Caco-2 (cell line): ENCODE data around the gene TMEM205. TPM values are rescaled to one million over a fixed set of nuclear protein-coding genes. Genes with fewer than 3 reads are reported as not detected.

Experiments
- BruUV-seq: library from RNA; stranded (reverse); fragments of 400-500 nt; replicated peaks from 2 replicates; lab custom pipeline; 2021; lab: Mats Ljungman, UMichigan
- CTCF ChIA-PET: fragments of 300-600 bp; sonication (Branson Sonifier 250); formaldehyde crosslinking; loops from one replicate; lab custom pipeline; 2022; ENCODE audit warnings: antibody characterized with exemption; lab: Charles Lee
- POLR2A ChIA-PET: fragments of 300-600 bp; sonication (Branson Sonifier 250); formaldehyde crosslinking; loops from one replicate; lab custom pipeline; 2022; ENCODE audit warnings: antibody characterized with exemption; lab: Charles Lee
- DNase-seq, 2 experiments: peaks; one replicate each; pipeline versions ENCODE4 v3.0.0 to v3.0.0-alpha.2; 2020 to 2022
- H3K27me3 ChIP-seq: replicated peaks from 2 replicates; pipeline ENCODE4 v1.6.0; 2011; ENCODE audit warnings: low read length; ENCODE audit not compliant: control insufficient read depth, insufficient read depth
- H3K36me3 ChIP-seq: 2 replicates; pipeline ENCODE4 v1.5.1; 2011; ENCODE audit warnings: low read length; ENCODE audit not compliant: control insufficient read depth, insufficient read depth
- H3K4me1 ChIP-seq: fragments of 250-450 bp; sonication (Bioruptor Pico); 2 replicates; pipeline ENCODE4 v1.5.1; 2020; ENCODE audit warnings: mild to moderate bottlenecking
- H3K4me3 ChIP-seq: 2 replicates; pipeline ENCODE4 v1.5.1; 2011; ENCODE audit warnings: low read depth, mild to moderate bottlenecking, control low read depth, low read length
- H3K9me3 ChIP-seq: fragments of 250-450 bp; sonication (Bioruptor Pico); 2 replicates; pipeline ENCODE4 v1.5.1; 2020; ENCODE audit warnings: mild to moderate bottlenecking, moderate library complexity
- H3K27ac Mint-ChIP-seq: one replicate; pipeline ENCODE4 v1.8.0; 2022; ENCODE audit warnings: mixed read lengths; ENCODE audit not compliant: unreplicated experiment
- H3K27me3 Mint-ChIP-seq: one replicate; pipeline ENCODE4 v1.8.0; 2022; ENCODE audit warnings: mixed read lengths; ENCODE audit not compliant: insufficient read depth, unreplicated experiment
- H3K36me3 Mint-ChIP-seq: one replicate; pipeline ENCODE4 v1.8.0; 2022; ENCODE audit warnings: mild to moderate bottlenecking, mixed read lengths; ENCODE audit not compliant: insufficient read depth, unreplicated experiment
- H3K4me1 Mint-ChIP-seq: one replicate; pipeline ENCODE4 v1.8.0; 2022; ENCODE audit warnings: low read depth, mixed read lengths; ENCODE audit not compliant: unreplicated experiment
- H3K4me3 Mint-ChIP-seq: one replicate; pipeline ENCODE4 v1.8.0; 2022; ENCODE audit warnings: mild to moderate bottlenecking, moderate library complexity, mixed read lengths; ENCODE audit not compliant: unreplicated experiment
- H3K9me3 Mint-ChIP-seq: one replicate; pipeline ENCODE4 v1.8.0; 2022; ENCODE audit warnings: mixed read lengths; ENCODE audit not compliant: unreplicated experiment
- CTCF ChIP-seq, 2 experiments: fragments of 200-600 bp in 1 of 2; IDR thresholded peaks; 1 replicate in 1 of 2; 2 replicates in 1 of 2; pipeline versions ENCODE4 v1.5.1 to v1.8.0; 2011 to 2022; ENCODE audit warnings: antibody characterized with exemption in 1 of 2, control low read depth in 1 of 2, inconsistent platforms in 1 of 2, low read depth in 1 of 2, low read length in 1 of 2, mild to moderate bottlenecking in 1 of 2, moderate library complexity in 1 of 2; ENCODE audit not compliant: insufficient read depth in 1 of 2, severe bottlenecking in 1 of 2, unreplicated experiment in 1 of 2
- intact Hi-C: fragments of 100-400 bp; cut with micrococcal nuclease; formaldehyde crosslinking; loops from one replicate; pipeline ENCODE4 v1.10.0; 2022; ENCODE audit not compliant: unreplicated experiment
- total RNA-seq: library from RNA; stranded (reverse); gene quantifications from 2 replicates; pipeline ENCODE4 v1.2.3, GENCODE V29; 2022

Gene TMEM205
- total RNA-seq, 1 experiment from 2014 or later = 68.3 TPM

- H3K4me3 ChIP-seq = no peak overlapping the region
- H3K36me3 Mint-ChIP-seq = peaks cover 12% of the 10 kb centered on the region
Measured at GRCh38 chr19:11378319-11379189, 32.5 kb upstream of the TMEM205 start.

GRCh38 chr19:11377756-11378155, 31.7 kb upstream of the TMEM205 start:
- DNase-seq = no peak
- Histone ChIP-seq H3K4me1 (peaks cover 10% of the 10 kb centered on the region; the same call in 1 of the 2 replicates), H3K9me3 (no peaks in the 10 kb centered on the region), H3K36me3 (no peaks in the 10 kb centered on the region), H3K4me3 (no peak overlapping the region), H3K27me3 (no peaks in the 10 kb centered on the region)
- H3K4me3 Mint-ChIP-seq = no peak overlapping the region
- ChIA-PET POLR2A (no interaction called here), CTCF (interaction anchor here (0.6 kb wide), 1 partner anchor 308 kb away, joined by 4 read pairs; no protein-coding TSS in a partner anchor)
- BruUV-seq = no TSS peak
- no peak overlapping the region for H3K27ac Mint-ChIP-seq
- H3K36me3 Mint-ChIP-seq = peaks cover 12% of the 10 kb centered on the region
- no peaks in the 10 kb centered on the region for H3K27me3 Mint-ChIP-seq
- no peak for TF ChIP-seq CTCF (IDR thresholded peaks at IDR 0.05; ENCODE audit: insufficient read depth in 1 of 2, low read depth in 1 of 2, low read length in 1 of 2, severe bottlenecking in 1 of 2, unreplicated experiment in 1 of 2)
- H3K9me3 Mint-ChIP-seq = no peaks in the 10 kb centered on the region
- intact Hi-C loops = no loop called here
- H3K4me1 Mint-ChIP-seq = no peaks in the 10 kb centered on the region

More at GRCh38 chr19:11378319-11379189, 32.5 kb upstream of the TMEM205 start:
- CTCF ChIA-PET = interaction anchor here (0.6 kb wide), 1 partner anchor 308 kb away, joined by 4 read pairs; no protein-coding TSS in a partner anchor
- H3K4me1 Mint-ChIP-seq = no peaks in the 10 kb centered on the region
- DNase-seq = peak; percentile 50 to 64
- no peaks in the 10 kb centered on the region for H3K27me3 ChIP-seq
- no peaks in the 10 kb centered on the region for H3K9me3 ChIP-seq
- H3K4me1 ChIP-seq = peaks cover 10% of the 10 kb centered on the region; the same call in 1 of the 2 replicates
- no TSS peak for BruUV-seq
- H3K4me3 Mint-ChIP-seq = no peak overlapping the region
- H3K27ac Mint-ChIP-seq = no peak overlapping the region
- no peaks in the 10 kb centered on the region for H3K9me3 Mint-ChIP-seq
- TF ChIP-seq CTCF (IDR thresholded peaks at IDR 0.05; ENCODE audit: insufficient read depth in 1 of 2, low read depth in 1 of 2, low read length in 1 of 2, severe bottlenecking in 1 of 2, unreplicated experiment in 1 of 2) = peak; percentile 33 to 64
- intact Hi-C loops = no loop called here
- H3K27me3 Mint-ChIP-seq = no peaks in the 10 kb centered on the region
- no peaks in the 10 kb centered on the region for H3K36me3 ChIP-seq
- POLR2A ChIA-PET = no interaction called here

GRCh38 chr19:11377237-11377636, 31.2 kb upstream of the TMEM205 start:
- ChIA-PET POLR2A (no interaction called here), CTCF (interaction anchor here (0.6 kb wide), 2 partner anchors 63 to 87 kb away, joined by 3 read pairs; no protein-coding TSS in a partner anchor)
- Mint-ChIP-seq H3K9me3 (no peaks in the 10 kb centered on the region), H3K4me1 (no peaks in the 10 kb centered on the region), H3K36me3 (peaks cover 12% of the 10 kb centered on the region), H3K27me3 (no peaks in the 10 kb centered on the region), H3K4me3 (no peak overlapping the region), H3K27ac (peak overlapping the region; percentile 4)
- no peak for TF ChIP-seq CTCF (IDR thresholded peaks at IDR 0.05; ENCODE audit: insufficient read depth in 1 of 2, low read depth in 1 of 2, low read length in 1 of 2, severe bottlenecking in 1 of 2, unreplicated experiment in 1 of 2)
- no peak overlapping the region for H3K4me3 ChIP-seq
- no peaks in the 10 kb centered on the region for H3K9me3 ChIP-seq
- BruUV-seq = no TSS peak
- intact Hi-C loops = no loop called here
- H3K4me1 ChIP-seq = peaks cover 10% of the 10 kb centered on the region; the same call in 1 of the 2 replicates
- no peaks in the 10 kb centered on the region for H3K36me3 ChIP-seq
- H3K27me3 ChIP-seq = no peaks in the 10 kb centered on the region
- no peak for DNase-seq
